Activated CD8-positive, alpha-beta memory T cell treated with anti-CD3 and anti-CD28 coated beads, Interleukin-2, amount 50 U/mL, for 48 hours (primary cell): Measurements from ENCODE around the gene ARHGEF38.
A peak's percentile ranks its signal among the peaks of the same experiment; 100 is the strongest.
"Not testable (repeated sequence)": the region's sequence is repeated elsewhere in the genome, so short reads cannot be mapped to it uniquely, and the experiment has no call there.

ENCODE experiments used
- DNase-seq: peaks from one replicate; pipeline ENCODE4 v3.0.0-alpha.2; 2020

ARHGEF38 gene

DNA sequence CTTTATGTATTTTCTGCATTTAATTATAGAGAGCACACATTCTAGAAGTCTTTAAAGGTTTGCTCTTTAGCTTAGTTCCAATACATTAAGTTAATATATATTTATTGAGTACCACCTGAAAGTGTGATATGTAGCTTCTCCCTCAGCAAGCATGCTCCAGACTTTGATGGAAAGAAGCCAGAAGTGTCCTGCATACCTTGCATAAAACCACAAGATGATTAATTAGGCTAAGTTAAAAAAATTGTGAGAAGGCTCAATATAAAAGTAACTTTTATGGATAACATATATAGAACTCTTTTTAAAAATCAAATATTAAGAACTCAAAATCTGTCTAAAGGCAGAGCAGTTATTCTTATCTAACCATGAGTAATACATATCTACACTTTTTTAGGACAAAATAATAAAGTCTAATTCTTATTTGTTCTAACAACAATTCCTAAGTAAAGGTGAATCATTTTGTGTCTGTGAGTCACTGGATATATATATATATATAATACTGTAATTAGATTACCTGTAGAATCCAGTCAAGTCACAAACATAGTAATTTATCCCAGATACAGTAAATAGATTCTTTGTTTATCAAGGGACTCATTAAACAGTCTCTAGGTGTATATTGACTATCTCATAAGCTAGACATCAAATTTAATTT lies 104.8 kb downstream of the ARHGEF38 start:
- DNase-seq = no peak

DNA sequence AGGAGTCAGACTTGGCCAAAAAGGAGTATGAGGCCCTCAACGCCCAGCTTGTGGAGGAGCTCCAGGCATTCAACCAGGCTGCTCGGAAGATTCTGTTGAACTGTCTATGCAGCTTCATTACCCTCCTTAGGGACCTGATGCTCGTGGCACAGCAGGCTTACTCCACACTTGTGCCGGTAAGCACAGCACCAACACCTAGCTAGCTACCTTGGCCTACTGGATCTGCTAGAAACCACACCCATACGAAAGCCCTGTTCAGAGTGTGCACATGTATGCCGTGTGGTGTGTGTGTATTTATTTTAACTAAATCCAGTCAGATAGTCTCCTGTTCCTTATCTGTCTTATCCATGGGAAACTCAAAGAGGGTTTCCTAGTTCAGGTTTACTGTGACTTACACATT lies 106.8 kb downstream of the ARHGEF38 start:
- DNase-seq = no peak

DNA sequence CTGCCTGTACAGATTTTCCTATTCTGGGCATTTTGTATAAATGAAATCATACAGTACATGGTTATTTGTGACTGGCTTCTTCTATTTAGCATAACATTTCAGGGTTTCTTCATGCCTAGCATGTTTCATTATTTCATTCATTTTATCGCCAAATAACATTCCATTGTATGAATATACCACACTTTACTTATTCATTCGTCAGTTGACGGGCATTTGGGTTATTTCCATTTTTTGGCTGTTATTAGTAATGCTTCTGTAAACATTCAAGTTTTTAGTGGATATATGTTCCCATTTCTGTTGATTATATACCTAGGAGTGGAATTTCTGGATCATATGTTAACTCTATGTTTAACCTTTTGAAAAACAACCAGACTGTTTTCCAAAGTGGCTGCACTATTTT lies 108.6 kb downstream of the ARHGEF38 start:
- DNase-seq = no peak

DNA sequence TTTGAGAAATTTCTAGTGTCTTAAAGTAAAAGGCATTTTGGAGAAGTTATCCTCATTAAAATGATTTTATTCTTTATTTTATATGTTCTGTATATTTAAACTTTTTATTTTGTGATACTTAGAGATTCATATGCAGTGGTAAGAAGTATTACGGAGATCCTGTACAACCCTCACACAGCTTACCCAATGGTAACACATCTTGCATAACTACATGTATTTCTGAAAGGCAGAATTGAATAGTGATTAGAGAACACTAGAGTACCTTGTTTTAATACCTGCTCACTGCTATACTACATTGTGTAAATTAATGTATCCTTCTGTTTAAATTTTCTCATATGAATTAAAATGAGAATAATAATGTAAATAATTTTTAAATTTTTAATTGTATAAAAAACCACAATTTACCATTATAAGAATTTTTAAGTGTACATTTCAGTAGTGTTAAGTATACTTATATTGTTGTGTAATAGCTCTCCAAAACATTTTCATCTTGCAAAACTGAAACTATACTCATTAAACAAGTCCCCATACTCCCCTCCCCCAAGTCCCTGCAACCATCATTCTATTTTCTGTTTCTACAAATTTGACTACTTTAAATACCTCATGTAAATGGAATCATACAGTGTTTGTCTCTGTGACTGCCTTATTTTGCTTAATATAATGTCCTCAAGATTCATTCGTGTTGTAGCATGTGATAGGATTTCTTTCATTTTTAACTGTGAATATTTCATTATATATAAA lies 110.7 kb downstream of the ARHGEF38 start:
- DNase-seq = no peak

DNA sequence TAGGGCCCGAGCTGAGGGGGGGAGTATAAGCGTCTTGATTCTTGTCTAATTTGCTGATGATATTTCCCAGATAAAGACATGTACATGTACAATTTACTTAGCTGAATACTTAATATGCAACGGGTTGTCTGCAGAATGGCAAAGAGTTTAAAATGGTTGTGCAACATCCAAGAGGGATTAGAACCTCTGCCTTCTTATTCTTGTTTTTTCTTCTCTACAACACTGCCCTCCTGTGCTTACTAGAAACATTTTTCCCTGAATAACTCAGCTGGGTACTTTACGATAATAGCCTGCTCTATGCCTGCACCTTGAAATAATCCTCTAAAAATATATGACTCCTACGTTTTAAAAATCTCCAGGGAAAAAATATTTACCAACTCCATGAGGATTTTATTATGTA lies 114.3 kb downstream of the ARHGEF38 start:
- DNase-seq = no peak

DNA sequence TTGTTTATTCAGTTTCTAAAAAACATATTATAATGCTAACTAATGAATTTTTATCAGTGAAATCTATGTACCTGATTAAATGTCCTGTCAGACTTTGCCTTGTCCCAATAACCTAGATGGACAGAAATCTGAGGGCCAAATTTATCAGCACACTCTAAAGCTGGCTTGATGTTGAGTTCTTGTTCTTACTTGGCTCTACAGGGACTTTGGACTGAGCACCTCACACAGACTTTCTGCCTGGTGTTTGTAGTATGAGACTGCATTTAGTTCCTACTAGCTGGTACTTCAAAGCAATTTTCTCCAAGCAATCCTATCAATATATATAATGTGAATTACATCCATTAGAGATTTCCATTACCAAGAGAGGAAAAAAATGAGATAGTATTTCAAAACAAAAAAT lies 118.3 kb downstream of the ARHGEF38 start:
- DNase-seq = no peak

DNA sequence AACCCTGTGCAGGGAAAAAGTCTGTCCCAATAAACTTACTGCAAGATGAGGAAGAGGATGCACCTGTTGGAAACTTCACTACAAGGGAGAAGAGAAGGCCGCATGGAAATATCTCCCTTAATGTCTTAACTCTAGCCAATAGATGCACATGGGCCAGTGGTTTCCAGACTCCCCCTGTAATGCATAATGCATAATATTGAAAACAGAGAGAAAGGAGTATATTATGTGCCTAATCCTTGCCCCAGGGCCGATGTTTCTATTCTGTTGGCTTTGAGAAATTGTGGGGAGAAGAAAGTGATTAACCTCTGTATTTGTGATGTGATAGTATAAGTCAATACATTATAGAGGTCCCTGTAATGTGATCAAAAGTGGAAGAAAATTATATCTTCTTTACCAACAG lies 118.9 kb downstream of the ARHGEF38 start:
- DNase-seq = no peak

DNA sequence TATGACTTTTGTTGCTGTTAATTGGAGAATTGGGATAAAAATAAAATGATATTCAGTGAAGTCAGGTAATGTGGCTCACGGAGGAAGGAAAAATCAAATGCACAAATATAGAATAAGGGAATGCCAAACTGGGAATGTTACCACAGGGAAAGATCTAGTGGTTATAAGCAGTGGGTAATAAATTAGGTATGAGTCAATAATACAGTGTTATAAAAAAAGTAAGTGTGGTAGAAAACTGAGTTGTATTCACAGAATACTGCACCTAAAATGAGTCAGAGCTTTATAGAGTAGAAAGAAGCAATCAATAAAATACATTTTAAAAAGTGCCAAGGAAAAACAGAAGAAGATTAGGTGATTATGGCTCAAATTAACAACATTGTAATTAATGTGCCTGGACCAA lies 121.6 kb downstream of the ARHGEF38 start:
- DNase-seq = no peak

DNA sequence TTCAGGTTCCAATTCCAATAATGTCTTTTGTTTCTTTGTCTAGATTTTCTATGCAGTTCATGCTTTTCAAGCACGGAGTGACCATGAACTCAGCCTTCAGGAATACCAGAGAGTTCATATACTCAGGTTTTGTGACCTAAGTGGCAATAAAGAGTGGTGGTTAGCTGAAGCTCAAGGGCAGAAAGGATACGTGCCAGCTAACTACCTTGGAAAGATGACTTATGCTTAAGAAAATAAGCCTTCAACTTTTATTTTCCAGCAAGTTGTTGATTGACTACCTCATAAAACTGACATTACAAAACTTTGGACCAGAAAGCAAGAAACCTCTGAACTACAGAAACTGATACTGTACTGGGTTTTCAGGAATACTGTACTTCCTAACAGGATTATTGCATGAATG lies 125.3 kb downstream of the ARHGEF38 start:
- no peak for DNase-seq

DNA sequence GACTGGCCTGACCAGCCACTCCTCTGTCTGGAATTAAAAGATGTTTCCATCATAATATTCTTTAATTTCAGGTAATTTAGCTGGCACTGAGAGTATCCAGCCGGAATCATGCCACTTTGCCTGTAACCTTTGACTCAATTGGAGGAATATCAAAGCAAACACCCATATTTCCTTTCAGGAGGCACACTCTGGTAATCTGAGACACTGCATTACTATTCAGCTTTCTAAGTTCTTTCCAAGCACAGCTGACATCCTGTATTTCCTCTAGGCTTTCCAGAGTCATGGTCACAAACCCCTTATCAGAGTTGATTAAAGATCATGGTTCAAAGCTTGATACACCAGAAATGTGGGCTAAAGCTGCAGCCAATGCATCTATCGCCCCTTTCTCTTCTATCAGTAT lies 126.8 kb downstream of the ARHGEF38 start:
- no peak for DNase-seq

DNA sequence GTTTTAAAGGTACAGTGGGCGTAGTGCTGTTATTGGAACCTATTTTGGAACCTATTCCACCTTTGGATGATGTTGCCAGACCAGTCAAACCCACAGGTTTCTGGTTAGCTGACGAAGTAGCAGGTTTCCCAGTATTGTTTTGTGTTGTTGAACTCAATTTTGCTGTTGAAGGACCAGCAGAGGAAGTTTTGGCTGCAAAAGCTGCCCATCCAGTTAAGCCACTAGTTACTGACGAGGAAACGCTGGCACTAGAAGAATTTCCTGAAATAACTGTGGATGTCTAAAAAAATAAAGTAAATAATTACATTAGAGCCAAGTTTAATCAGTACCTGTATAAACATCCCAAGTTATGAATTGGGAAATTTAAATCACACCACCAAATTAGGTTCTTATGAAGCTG lies 130.6 kb downstream of the ARHGEF38 start:
- no peak for DNase-seq

DNA sequence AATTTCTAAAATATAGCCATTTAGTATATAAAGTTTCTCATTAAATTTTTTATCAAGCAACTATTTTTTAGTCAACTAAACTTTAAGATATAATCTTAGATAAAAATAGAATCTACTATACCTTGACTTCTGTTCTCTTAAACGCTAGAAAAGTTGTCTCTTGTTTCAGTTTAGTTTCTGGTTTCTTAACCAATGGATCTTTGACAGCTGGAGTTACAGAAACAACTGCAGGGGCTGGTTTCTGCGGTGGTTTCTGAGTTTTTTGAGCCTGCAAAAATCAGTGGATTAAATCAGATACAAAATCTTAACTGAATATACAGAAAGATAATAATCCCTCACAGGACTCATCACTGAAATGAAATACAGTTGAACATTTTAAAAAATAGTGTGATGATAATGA lies 134.2 kb downstream of the ARHGEF38 start:
- DNase-seq = no peak

DNA sequence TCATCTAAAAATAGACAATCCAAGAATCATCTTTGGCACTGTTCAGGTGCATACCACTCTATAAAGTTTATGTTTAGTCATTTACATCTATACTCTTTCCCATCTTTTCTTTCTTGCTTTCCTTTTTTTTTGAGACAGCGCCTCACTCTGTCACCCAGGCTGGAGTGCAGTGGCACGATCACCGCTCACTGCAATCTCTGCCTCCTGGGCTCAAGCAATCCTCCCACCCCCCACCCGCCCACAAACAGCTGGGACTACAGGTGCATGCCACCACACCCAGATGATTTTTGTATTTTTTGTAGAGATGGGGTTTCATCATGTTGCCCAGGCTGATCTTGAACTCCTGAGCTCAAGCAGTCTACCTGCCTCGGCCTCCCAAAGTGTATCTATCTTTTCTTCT lies 142.4 kb downstream of the ARHGEF38 start:
- DNase-seq = not testable (repeated sequence)

DNA sequence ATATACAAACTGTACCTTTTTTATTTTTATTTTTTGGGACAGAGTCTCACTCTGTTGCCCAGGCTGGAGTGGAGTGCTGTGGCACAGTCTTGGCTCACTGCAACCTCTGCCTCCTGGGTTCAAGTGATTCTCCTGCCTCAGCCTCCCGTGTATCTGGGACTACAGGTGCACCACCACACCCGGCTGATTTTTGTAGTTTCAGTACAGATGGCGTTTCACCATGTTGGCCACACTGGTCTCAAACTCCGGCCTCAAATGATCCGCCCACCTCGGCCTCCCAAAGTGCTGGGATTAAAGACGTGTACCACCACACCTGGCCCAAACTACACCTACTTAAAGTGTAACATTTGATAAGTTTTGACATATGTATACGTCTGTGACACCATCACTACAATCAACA lies 143.4 kb downstream of the ARHGEF38 start:
- DNase-seq = not testable (repeated sequence)

DNA sequence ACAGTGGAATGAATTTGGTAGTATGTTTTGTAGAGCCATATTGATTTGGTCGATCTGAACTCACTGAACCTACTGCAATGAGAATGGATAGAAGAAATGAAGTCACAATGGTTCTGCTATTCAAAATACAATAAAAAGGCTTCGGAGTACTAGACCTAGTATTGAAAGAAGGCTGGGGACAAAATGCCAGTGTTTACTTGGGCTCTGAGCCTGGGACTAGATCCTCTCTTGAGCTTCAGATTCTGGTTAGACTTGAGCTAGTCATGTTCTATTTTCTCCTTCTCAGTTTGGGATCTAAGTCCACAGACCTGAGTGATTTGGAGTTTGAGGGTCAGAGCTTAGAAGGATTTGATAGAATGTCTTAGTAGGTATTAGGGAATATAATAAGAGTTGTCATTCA lies 146.2 kb downstream of the ARHGEF38 start:
- DNase-seq = no peak

DNA sequence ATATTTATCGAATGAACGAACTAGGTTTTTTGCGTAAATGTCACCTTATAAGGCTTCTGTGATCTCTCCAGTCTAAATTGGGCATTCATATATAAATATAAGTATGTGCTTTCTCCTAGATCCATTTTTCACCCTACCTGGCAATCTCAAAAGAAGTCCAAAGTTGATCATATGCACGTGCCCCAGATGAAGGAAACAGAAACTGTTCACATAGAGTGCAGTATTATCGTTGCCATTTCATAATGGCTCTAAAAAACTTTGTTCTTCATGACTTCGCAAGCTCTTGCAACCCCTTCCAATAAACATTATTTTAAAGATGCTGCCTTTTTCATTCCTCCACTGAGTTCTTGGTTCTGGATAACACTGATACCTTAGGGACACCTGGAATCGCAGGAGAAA lies 155.4 kb downstream of the ARHGEF38 start:
- no peak for DNase-seq

DNA sequence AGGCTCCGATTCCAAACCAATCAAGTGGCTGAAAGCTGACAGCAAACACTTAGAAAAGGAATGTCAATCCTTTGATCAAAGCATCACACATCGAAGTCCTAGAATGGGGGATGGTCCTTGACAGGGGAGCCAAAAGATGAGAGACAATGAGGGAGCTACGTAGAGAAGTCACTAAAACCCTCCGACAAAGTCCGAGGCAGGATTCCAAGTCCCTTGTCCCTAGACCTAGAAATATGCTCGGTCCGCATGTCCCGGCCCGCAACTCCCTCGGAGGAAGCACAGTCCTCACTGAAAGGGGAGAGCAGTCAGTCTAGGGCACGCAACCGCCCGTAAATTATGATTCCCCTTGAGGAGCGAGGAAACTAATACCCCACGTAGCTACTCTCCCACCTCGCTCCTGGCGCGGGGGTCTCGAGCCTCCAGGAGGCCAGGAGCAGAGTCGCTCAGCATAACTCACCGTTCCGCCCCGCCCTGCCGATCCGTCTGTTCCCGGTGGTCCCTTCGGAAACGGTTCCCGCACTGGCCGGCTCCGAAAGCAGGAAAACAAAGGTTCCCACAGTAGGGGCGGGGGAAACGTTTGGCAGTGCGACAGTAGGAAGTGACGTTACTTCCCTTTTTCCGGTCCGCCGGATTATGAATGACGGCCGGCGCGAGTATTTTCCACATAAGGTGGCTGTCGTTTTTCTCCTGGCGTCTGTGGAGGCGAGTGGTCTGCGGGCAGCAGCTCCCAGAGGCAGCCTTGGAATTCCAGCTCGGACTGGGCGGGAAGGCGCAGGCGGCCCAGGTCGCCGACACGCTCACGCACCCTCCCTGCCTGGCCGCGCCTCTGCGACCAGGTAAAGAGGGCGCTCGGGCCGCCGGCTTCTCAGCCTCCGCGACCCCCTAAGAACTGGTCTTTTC lies 156.0 kb downstream of the ARHGEF38 start, which contains the start of the genes GSTCD and INTS12:
Gene GSTCD, plus strand, starts transcription at position 604 of the 900 bp plus-strand sequence. CDS start 8,830 bp downstream, outside the sequence.
Gene INTS12, minus strand, starts transcription at position 509 of the 900 bp plus-strand sequence. CDS start 8,684 bp downstream, outside the sequence.
- peak; percentile 92 for DNase-seq

DNA sequence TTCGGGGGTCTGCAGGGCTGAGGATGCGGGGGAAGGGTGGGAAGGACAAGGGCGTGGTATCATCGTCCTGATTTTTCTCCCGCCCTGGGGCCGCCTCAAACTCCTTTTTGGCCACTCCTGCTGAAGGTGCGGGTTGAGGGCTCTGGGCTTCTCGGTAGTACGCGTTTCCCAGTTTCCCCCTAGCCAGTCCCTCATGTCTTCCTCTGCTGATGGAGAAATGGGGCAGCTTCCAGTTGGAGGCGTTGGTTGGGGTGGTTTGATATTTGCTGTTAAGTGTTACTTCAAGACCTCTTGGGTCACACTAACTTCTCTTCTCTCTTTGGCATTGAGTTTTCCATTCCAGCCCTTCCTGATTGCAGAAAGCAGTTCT lies 156.6 kb downstream of the ARHGEF38 start:
- DNase-seq = no peak

DNA sequence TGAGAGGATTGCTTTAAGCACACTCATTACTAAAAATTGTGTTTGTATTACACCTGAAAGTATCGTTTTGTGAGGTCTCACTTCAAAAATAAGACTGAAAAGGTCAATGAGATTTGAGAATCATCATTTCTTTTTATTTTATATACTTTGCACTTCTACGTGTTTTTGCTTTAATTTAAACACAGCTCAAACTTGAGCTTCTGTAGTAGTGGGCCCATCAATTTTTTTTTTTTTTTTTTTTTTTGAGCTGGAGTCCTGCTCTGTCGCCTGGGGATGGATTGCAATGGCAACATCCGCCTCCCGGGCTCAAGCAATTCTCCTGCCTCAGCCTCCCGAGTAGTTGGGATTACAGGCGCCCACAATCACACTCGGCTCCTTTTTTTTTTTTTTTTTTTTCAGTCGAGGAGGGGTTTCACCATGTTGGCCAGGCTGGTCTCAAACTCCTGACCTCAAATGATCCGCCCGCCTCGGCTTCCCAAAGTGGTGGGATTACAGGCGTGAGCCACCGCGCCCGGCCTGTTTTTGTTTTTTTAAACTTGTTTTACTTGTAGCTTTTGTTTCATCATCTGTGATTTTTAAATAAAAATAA lies 157.7 kb downstream of the ARHGEF38 start:
- DNase-seq = no peak

DNA sequence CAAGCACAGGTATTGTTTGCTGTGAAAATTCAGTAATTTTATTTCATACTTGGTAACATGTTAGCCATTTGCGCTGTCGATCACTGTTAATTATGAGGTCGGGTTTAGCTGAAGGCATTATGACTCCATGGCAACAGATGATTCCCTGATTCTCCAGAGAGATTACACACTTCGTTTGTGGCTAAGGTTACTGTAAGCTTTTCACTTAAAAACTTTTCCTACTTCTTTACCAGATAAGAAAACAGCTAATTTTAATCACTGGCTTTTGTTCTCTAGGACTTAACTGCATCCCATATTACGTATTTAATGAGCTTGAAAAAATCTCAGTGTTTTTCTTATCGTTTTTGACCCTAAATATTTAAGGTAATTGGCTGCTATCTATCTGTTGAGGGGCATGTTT lies 158.3 kb downstream of the ARHGEF38 start:
- DNase-seq = no peak

DNA sequence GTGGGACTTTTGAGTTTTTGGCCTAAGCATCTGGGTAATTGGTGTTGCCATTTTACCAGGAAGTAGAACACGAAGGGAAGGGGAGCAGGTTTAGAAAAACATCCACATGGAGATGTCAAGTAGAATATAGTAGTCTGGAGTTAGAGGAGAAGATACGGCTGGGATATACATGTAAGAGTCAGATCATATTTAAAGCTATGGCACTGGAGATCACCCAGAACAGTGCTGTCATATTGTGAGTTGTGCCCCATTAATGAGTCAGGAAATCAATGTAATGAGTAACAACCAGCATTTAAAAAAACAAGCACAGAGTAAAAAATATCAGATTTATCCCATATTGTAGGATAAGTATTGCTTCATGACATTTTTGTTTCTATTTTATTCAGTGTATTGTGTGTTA lies 160.3 kb downstream of the ARHGEF38 start:
- no peak for DNase-seq

DNA sequence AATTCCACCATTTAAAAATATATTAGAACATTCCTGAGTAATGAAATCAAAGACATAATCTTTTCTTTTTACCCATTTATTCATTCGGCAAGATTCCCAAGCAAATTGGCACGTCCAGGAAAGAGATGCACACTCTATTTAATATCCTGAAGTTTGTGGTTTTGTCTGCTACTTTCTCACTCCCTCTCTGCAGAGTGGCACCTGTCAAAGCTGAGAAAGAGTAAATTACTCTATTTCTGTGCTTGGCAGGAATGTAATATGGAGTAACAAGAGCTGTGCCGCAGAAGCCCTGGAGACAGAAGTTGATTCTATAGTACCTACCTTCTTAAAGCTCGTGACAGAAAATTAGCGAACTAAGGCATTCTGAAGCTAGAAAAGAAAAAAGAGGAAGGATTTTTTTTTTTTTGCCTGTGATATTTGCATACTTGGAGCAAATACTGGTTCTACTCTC lies 161.7 kb downstream of the ARHGEF38 start:
- no peak for DNase-seq

DNA sequence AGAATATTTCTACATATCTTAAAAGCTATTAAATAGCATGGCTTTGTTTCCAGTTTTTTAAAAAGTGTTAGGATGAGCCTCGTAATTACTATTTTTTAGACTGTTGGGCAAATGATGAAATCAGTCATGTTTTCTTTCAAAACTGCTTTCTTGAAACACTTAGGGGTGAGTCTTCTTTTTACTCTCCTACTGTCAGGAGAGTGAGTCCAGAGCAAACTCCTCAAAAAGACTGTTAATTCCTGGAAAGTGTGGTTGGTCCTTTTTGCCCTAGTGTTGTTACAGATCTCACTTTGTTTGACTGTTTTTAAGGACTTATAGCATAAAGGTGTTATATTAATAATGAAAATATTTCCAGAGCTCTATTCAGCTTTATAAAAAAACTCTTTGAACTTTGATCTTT lies 162.5 kb downstream of the ARHGEF38 start:
- no peak for DNase-seq
